AG04450 (cell line): Measurements from ENCODE around the gene RAMP1. TPM values are rescaled to one million over a fixed set of nuclear protein-coding genes. Genes with fewer than 3 reads are reported as not detected.

Experiments used
- CTCF ChIA-PET: fragments of 300-600, 350-600 bp; formaldehyde crosslinking; extraction: SDS; loops from one replicate; lab custom pipeline; 2022; ENCODE audit warnings: antibody characterized with exemption, inconsistent platforms; lab: Charles Lee
- POLR2A ChIA-PET: fragments of 350-600 bp; formaldehyde crosslinking; extraction: SDS; loops from one replicate; lab custom pipeline; 2021; ENCODE audit warnings: antibody characterized with exemption, inconsistent platforms; lab: Yijun Ruan, JAX
- DNase-seq: peaks from one replicate; pipeline ENCODE4 v3.0.0-alpha.2; 2011; ENCODE audit warnings: low read depth, low spot score
- H3K27ac ChIP-seq: one replicate; pipeline ENCODE4 v1.5.1; 2012; ENCODE audit warnings: low read depth, low read length, control low read depth
- H3K27me3 ChIP-seq: one replicate; pipeline ENCODE4 v1.6.0; 2012; ENCODE audit warnings: low read length; ENCODE audit not compliant: control insufficient read depth, insufficient read depth
- H3K4me3 ChIP-seq: 2 replicates; pipeline ENCODE4 v1.5.1; 2011; ENCODE audit warnings: mild to moderate bottlenecking, low read depth, low read length, control low read depth
- H3K9me3 ChIP-seq: 2 replicates; pipeline ENCODE4 v1.5.1; 2012; ENCODE audit warnings: low read length; ENCODE audit not compliant: control insufficient read depth, insufficient read depth
- CTCF ChIP-seq: IDR thresholded peaks from 2 replicates; pipeline ENCODE4 v1.5.1; 2011; ENCODE audit warnings: low read depth, low read length, control low read depth, inconsistent platforms
- polyA plus RNA-seq: library from polyadenylated mRNA; depleted of rRNA; stranded (reverse); fragments of >200 nt; gene quantifications from 2 replicates; pipeline ENCODE4 v1.2.3, GENCODE V29; 2011; rRNA removed
- small RNA-seq: library from RNA; depleted of rRNA; stranded (forward); fragments of <200 nt; gene quantifications from one replicate; pipeline ENCODE3, GENCODE V24; 2012; ENCODE audit warnings: low read depth; ENCODE audit not compliant: insufficient read length

RAMP1 gene
- polyA plus RNA-seq, 1 experiment: 26.5 TPM

GRCh38 chr2:237952851-237953250, 93.4 kb downstream of the RAMP1 start:
- POLR2A ChIA-PET: no interaction called here

DNA sequence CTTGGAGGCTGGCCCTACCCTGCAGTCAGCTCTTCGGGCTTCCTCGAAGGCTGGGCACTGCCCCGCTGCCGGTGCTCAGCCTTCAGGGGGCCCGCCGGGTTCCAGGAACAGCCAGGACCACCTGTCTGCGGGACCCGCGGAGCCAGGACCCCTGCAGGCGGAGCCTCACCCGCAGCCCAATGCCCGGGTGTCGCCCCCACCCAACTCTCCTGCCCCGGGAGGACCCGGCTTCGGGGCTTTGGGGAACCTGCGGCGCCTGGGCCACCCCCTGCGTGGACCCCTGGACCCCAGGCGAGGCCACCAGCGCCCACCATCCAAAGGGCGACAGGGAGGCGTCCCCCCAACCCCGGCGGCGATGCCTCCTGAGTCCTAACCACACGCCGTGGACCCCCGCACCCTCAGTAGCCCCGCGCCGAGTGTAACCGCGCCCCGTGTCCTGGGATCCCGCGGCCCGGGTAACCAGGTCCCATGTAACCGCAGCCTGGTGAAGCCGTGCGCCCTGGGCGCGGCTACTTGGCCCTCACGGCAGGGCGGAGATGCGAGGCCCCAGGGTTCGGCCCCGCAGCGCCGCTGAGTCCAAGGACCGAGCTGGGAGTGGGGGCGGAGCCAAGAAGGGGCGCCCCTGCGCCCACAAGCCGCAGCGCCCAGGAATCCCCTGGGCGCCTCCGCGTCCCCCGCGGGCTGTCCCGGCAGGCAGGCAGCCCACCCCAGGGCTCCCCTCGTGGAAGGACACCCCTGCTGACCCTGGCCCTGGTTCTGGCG, 96.4 kb downstream of the RAMP1 start:
- peaks cover 32% of the 10 kb centered on the region for H3K27me3 ChIP-seq
- H3K9me3 ChIP-seq: peaks cover 4% of the 10 kb centered on the region; the same call in 1 of the 2 replicates
- ChIA-PET POLR2A (interaction anchor here (0.7 to 0.9 kb wide), 2 partner anchors 17 to 21 kb away, joined by 3 read pairs; no protein-coding TSS in a partner anchor), CTCF (interaction anchor here (0.6 to 1.6 kb wide), 2 partner anchors 32 to 122 kb away, joined by 5 to 8 read pairs; no protein-coding TSS in a partner anchor)
- no peak for DNase-seq
- peak overlapping the region; percentile 45 for H3K4me3 ChIP-seq
- H3K27ac ChIP-seq: no peak overlapping the region
- TF ChIP-seq CTCF: no peak

More at GRCh38 chr2:237952851-237953250, 93.4 kb downstream of the RAMP1 start:
- no peak overlapping the region for H3K4me3 ChIP-seq
- CTCF ChIA-PET: no interaction called here
- H3K9me3 ChIP-seq: no peaks in the 10 kb centered on the region; the same call in 1 of the 2 replicates
- no peak overlapping the region for H3K27ac ChIP-seq
- no peak for DNase-seq
- TF ChIP-seq CTCF: no peak
- H3K27me3 ChIP-seq: peaks cover 27% of the 10 kb centered on the region

DNA sequence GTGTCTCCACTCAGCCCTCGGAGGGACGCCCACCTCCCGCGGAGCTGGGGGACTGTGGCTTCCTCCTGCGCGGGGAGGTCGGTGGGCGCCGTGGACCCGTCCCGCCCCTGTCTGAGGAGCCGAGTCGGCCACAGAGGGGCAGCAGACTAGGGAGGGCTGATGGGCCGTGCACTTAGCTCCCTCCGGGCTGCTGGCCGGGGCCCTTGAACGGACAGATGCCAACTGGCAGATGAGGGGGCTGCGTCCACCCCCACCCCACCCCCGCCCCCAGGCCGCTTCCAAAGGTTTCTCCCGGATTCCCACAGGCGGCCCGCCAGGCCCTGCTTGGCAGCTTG, 96.9 kb downstream of the RAMP1 start:
- DNase-seq: no peak
- H3K4me3 ChIP-seq: peak overlapping the region; percentile 45
- peaks cover 33% of the 10 kb centered on the region for H3K27me3 ChIP-seq
- H3K27ac ChIP-seq: no peak overlapping the region
- peaks cover 7% of the 10 kb centered on the region for H3K9me3 ChIP-seq
- TF ChIP-seq CTCF: peak; percentile 1; the same call in 1 of the 2 replicates
- CTCF ChIA-PET: interaction anchor here (1.6 kb wide), 1 partner anchor 33 kb away, joined by 8 read pairs; no protein-coding TSS in a partner anchor
- POLR2A ChIA-PET: interaction anchor here (0.7 to 0.9 kb wide), 2 partner anchors 17 to 21 kb away, joined by 3 read pairs; no protein-coding TSS in a partner anchor

GRCh38 chr2:237961637-237962036, 102.2 kb downstream of the RAMP1 start:
- no peak overlapping the region for H3K4me3 ChIP-seq
- no peak for TF ChIP-seq CTCF
- DNase-seq: no peak
- H3K9me3 ChIP-seq: peaks cover 25% of the 10 kb centered on the region
- ChIA-PET POLR2A (no interaction called here), CTCF (interaction anchor here (1.4 kb wide), 1 partner anchor 302 kb away, joined by 3 read pairs; no protein-coding TSS in a partner anchor)
- peaks cover 12% of the 10 kb centered on the region for H3K27me3 ChIP-seq
- no peak overlapping the region for H3K27ac ChIP-seq

Small RNAs within 50 kb of the gene (small RNA-seq; reads per million reads assigned to genes)
- gene RF00157: not detected

Other genes with a start within 250 kb of the RAMP1 start
- 55.2 and 71.1 TPM in 2 replicates for gene LRRFIP1, start 232.0 kb upstream of the RAMP1 start, polyA plus RNA-seq
- 0.12 and 0.16 TPM in 2 replicates for gene RBM44, start 60.8 kb upstream of the RAMP1 start, polyA plus RNA-seq
- gene UBE2F, start 107.4 kb downstream of the RAMP1 start, polyA plus RNA-seq: 91.8 and 119 TPM in 2 replicates
- gene SCLY, start 201.4 kb downstream of the RAMP1 start, polyA plus RNA-seq: 11.2 TPM in 2 replicates
- gene ESPNL, start 240.7 kb downstream of the RAMP1 start, polyA plus RNA-seq: 1.0 TPM in 2 replicates